GM12801 (cell line): ENCODE results near the gene RAB38.

Source experiments
- CTCF ChIP-seq: IDR thresholded peaks from one replicate; pipeline ENCODE4 v1.5.1; 2011; ENCODE audit warnings: control low read depth; ENCODE audit not compliant: insufficient read length; ENCODE audit errors: extremely low read depth

RAB38 gene

GRCh38 chr11:88202498-88202897 is 27.3 kb upstream of the RAB38 start:
- no peak for TF ChIP-seq CTCF

DNA sequence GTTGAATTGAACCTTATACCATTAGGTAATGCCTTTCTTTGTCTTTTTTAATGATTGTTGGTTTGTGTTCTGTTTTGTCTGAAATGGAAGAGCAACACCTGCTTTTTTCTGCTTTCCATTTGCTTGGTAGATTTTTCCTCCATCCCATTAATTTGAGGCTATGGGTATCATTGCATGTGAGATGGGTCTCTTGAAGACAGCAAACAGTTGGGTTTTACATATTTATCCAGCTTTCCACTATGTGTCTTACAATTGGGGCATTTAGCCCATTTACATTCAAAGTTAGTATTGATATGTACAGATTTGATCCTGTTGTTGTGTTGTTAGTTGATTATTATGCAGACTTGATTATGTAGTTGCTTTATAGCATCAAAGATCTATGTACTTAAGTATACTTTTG is 21.1 kb upstream of the RAB38 start:
- TF ChIP-seq CTCF: no peak

DNA sequence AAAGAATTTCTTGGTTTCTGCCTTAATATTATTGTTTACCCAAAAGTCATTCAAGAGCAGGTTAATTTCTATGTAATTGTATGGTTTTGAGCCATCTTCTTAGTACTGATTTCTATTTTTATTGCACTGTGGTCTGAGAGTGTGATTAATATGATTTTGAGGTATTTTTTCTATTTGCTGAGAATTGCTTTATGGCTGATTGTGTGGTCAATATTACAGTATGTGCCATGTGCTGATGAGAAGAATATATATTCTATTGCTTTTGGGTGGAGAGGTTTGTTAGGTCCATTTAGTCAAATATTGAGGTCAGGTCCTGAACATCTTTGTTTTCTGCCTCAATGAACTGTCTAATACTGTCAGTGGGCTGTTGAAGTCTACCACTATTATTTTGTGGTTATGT is 20.7 kb upstream of the RAB38 start:
- TF ChIP-seq CTCF: no peak

DNA sequence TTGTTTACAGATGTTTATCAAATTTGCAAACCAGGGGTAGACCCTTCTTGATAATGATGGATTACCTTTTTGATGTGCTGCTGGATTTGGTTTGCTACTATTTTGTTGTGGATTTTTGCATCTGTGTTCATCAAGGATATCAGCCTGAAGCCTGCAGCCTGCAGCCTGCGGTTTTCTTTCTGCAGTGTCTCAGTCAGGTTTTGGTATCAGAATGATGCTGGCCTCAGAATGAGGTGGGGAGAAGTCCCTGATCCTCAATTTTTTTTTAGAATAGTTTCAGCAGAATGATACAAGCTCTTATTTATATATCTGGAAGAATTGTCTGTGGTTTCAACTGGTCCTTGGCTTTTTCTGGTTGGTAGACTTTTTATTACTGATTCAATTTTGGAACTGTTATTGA is 19.7 kb upstream of the RAB38 start:
- TF ChIP-seq CTCF: no peak

DNA sequence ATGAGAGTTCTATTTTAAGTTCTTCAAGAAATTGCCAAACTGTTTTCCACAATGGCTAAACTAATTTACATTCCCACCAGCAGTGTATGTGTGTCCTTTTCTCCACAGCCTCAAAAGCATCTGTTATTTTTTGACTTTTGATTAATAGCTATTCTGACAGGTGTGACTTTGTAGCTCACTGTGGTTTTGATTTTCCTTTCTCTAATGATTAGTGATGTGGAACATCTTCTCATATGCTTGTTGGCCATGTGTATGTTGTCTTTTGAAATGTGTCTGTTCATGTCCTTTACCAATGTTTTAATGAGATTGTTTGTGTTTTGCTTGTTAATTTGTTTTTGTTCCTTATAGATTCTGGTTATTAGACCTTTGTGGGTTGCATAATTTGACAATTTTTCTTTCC is 18.0 kb upstream of the RAB38 start:
- no peak for TF ChIP-seq CTCF

GRCh38 chr11:88188932-88189253 is 13.7 kb upstream of the RAB38 start:
- no peak for TF ChIP-seq CTCF

DNA sequence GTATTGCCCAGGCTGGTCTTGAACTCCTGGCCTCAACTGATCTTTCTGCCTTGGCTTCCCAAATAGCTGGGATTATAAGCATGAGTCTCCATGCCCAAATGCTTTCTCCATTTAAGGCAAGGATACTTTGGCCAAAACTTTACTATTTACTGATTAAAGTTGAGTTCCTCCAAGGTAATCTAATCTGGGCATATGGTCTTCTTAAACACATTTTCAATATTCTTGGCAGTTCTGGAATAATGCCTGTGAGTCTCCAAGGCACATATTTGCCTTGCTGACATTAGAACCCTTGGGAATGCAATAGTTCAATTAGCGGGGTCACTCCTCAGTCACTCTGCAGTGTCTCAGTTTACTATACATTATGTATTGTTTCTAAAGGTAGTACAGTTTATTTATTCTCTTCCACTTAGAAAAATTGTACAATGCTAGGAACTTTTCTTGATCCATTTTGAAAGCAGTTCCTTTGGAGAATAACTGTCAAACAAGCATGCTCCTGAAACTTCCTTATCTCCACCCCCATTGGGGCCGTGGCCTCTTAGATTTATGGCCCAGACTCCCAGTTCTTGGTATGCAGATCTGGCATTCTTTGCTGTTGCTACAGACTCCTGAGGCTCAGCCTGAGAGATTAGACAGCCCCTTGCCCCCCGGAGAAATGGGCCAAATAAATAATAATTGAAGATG is 13.1 kb upstream of the RAB38 start:
- TF ChIP-seq CTCF: no peak
